HG03039 (cell line): ENCODE results near the gene SNAP23.

Experiments
- ATAC-seq: cut with Tn5 transposase; IDR thresholded peaks from one replicate; pipeline ENCODE4 v1.9.1; 2021; ENCODE audit warnings: mild to moderate bottlenecking, moderate library complexity; ENCODE audit not compliant: unreplicated experiment

The SNAP23 gene

DNA sequence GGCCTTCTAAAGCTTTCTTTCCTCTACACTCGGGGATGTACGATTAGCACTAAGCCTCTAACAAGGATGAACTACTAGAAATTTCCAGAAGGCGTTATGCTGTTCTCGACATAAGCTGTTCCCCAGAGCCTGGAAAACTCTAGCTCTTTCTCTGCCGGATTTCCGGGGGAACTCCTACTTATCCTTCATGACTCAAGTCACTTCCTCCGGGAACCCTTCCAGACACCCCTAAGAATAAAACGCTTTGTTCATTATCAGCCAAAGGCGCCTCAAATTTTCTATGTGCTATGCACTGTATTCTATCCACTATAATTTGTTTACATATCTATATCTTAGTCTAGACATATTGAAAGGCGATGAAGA lies 455 bp upstream of the SNAP23 start:
- ATAC-seq, result no peak

DNA sequence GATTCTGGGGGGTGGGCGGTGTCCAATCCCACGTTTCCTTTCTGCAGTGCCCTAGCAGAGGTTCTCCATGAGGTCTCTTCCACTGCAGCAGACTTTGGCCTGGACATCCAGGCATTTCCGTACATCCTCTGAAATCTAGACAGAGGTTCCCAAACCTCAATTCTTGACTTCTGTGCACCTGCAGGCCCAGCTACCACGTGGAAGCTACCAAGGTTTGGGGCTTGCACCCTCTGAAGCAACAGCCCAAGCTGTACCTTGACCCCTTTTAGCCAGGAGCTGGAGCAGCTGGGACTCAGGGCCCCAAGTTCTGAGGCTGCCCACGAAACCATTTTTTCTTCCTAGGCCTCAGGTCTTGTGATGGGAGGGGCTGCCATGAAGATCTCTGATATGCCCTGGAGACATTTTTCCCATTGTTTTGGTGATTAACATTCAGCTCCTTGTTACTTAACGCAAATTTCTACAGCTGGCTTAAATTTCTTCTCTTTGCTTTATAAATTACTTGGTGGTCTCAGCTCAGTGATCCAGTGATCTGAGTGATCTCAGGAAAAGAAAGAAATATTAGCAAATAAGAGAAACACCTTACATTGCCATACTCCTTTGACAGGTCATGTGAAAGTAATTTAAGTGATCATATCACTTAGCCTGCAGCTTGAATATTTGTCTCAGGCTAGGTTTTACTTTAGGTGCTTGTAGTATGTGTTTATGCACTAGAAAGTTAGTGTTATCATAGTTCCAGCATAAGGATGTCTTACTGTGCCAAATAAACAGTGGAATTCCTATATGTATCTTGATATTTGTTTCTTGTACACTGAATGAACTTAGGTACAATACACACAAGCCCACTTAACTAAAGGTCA lies 3.0 kb downstream of the SNAP23 start:
- ATAC-seq, result no peak

DNA sequence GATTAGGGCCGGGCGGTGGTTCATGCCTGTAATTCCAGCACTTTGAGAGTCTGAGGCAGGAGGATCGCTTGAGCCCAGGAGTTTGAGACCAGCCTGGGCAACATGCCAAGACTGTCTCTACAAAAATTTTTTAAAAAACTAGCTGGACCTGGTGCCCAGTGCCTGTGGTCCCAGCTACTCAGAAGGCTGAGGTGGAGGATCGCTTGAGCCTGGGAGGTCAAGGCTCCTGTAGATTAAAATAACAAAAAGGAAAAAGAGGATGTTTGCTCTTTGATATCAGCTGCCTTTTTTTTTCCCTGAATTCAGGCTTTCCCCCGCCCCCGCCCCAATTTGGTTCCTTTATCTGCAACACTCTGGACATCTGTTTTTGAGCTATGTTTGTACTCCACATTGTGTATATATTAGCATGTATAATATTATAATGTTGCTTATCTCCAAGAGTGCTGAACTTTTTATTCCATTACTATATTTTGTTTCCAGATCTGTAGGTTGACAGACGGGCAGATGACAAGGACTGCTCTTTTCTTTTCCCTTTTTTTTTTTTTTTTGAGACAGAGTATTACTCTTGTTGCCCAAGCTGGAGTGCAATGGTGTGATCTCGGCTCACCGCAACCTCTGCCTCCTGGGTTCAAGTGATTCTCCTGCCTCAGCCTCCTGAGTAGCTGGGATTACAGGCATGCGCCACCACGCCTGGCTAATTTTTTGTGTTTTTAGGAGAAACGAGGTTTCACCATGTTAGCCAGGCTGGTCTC lies 4.6 kb downstream of the SNAP23 start:
- no peak for ATAC-seq

GRCh38 chr15:42502477-42502876 lies 7.0 kb downstream of the SNAP23 start:
- no peak for ATAC-seq

- ATAC-seq, result no peak
Observed at GRCh38 chr15:42503825-42504224, 8.4 kb downstream of the SNAP23 start.

DNA sequence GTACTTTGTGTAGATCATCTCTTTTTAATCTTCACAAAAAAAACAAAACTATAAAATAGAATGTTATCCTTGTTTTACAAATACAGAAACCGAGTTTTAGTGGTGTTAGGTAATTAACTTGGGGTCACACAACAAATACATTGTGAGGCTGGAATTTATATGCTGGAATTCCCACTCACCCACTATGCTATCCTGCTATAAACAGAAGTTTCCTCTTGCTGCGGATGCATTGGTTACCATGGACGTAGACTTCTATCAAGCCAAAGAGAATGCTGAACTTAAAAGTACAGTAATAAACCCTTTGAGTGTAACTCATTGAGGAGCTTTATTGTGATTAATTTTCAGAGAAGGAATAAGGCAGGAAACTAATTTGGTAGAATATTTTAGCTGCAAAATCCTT lies 9.2 kb downstream of the SNAP23 start:
- ATAC-seq, result no peak

DNA sequence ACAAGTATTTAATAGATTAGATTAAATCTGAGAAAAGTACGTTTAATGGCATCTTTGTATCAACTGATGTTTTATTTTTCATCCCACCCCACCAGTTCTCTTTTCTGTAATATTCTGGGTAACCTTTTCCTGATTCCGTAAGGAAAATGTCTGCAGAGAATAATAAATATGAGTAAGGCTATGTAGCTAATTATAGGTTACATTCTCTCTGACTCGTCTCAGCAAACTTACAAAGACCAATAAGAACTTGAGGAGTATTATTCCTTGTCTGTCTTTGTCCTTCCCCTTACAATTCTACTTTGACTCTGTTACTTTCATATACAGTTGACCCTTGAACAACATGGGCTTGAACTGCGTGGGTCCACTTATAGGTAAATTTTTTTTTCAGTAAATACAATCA lies 12.1 kb downstream of the SNAP23 start:
- no peak for ATAC-seq

DNA sequence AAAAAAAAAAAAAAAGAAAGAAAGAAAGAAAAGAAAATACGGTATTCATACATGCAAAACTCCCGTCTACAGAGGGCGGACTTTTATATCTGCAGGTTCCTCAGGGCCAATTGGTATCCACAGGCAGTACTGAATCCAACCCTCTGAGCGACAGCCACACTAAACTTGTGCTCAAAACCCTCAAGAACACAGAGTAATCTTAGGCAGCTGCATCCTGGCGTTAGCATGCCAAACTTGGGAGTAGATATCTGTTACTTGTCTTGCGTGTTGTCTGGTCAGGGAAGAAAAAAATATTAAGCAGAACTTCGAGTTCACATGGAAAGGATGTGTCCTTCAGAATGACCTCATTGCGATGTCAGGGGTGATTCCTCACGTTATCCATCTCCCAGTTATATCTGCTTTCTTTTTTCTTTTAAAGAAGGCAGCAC lies 12.8 kb downstream of the SNAP23 start:
- no peak for ATAC-seq

DNA sequence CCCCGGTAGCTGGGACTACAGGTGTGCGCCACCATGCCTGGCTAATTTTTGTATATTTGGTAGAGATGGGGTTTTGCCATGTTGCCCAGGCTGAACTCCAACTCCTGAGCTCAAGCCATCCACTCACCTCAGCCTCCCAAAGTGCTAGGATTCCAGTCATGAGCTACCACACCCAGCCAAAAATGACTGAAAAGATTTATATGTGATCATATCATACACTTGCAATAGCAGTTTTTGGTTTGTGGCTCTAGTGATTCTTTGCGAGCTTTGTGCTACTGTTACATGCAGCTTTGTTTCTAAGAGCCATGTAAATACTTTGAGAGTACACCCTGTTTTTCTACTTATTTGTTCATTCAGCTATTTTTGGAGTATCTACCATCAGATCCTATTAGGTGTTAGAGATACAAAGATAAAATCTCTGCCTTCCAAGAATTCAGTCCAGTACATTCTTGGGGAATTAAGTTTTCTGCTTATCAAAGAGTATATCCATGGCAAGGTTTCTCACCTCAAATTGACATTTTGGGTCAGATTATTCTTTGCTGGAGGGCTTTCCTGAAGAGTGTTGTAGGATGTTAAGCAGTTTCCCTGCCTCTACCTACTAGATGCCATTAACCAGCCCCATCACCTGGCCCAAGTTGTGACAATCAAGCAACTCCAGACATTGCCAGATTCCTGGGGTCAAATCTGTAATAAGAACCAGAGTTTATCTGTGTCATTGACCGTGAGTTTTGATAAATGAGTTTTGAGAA lies 15.0 kb downstream of the SNAP23 start:
- no peak for ATAC-seq

GRCh38 chr15:42511007-42511391 lies 15.6 kb downstream of the SNAP23 start:
- ATAC-seq, result no peak

DNA sequence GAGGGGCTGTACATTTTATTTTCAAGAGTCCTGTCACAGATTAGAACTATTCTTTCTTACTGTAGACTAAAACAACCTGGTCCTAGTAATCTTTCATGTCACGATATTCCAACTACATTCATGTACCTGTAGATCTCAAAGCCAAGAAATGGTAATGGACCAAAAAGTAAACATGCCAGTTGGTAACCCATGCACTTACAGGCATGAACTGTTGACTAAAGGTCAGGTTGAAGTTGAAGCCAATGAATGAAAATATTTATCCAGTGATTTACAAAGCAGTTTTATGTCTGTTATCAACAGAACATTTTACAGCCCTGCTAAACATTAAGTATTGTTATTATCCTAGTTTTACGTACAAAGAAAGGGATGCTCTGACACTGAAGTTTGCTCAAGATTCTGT lies 27.9 kb downstream of the SNAP23 start:
- no peak for ATAC-seq

DNA sequence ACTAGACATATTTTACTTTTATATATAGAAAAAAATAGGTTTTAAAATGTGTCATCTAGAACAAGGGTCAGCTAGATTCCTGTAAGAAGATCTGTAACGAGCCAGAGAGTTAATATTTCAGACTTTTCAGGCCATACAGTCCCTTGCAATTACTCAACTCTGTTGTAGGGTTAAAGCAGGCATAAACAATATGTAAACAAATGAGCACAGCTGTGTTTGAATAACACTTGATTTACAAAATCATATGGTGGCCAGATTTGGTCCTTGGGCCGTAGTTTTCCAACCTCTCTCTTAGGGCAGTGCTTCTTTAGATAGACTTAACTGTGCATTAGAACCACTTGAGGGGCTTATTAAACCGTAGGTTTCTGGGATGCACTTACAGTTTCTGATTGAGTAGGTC lies 33.5 kb downstream of the SNAP23 start:
- ATAC-seq, result no peak

DNA sequence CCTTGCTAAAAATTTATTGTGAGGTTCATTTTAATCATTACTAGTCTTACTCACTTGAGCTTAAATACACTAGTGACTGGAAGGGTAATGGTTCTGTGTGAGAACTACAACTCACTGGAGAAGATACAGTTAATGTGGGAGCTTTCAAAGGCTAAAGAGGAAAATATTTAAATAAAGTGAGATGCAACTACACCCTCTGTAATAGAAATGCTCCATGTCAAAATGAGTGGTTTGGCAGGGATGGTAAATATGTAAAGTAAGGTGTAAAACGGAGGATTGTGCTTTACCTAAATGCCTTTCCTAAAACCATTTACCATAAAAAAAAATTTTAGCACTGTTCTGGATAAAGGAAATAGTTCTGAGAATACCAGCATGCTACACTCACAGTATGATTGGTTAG lies 37.8 kb downstream of the SNAP23 start:
- no peak for ATAC-seq

DNA sequence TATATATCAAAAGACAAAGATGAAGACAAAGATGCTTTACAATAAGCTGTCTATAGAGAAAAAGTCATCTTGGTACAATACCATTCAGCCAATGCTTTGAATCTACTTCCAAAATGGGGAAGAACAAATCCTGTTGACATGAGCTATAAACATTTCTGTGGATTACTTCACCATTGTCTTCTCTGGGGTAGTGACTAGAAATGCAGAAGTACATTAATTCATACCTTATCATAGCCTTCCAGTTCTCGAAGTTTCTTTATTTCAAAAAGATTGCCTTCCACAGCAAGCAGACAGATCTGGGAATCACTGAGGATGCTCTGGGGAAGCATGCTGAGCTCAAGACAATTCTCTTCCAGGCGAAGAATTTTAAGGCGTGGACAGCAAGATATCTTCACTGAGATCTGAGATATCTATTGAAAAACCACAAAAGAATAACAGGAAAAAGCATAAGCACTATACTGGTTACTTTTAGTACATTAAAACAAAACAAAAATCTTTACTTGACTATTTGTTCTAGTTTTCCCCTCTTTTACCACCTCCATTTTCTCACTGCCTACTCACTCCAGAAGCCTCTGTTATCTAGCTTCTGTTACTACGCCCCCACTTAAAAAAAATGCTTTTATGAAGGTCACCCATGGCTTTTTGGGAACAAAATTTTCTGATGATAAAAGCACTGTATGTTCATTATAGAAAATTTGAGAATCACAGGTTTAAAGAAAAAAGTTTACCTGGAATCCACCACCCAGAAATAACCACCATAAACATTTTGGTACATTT lies 49.6 kb downstream of the SNAP23 start:
- ATAC-seq, result no peak

DNA sequence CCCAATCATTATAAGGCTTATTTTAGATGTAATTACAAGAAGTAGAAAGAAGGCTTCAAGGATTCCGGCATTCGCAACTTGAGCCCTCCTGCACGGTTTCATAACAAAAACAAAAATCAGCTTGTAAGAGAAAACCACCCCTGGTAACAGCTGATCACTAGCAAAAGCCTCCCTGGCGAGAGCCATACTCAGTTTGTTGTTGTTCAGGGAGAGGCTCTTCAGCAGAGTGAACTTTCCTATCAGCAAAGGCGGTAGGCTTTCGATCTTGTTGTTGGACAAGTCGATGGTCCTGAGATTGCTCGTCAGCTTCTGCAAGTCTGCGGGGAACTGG lies 52.4 kb downstream of the SNAP23 start:
- ATAC-seq, result no peak

- ATAC-seq, result peak; percentile 85
Observed at GRCh38 chr15:42548249-42549031, 53.0 kb downstream of the SNAP23 start, which contains the start of the genes HAUS2 and LRRC57. TSS of gene HAUS2 (plus strand) at chr15:42548838. CDS start at chr15:42548873, 35 bp downstream. TSS of gene LRRC57 (minus strand) at chr15:42548793. CDS start at chr15:42548434, 359 bp downstream.

- no peak for ATAC-seq
Observed at GRCh38 chr15:42549032-42549491, 53.6 kb downstream of the SNAP23 start.

DNA sequence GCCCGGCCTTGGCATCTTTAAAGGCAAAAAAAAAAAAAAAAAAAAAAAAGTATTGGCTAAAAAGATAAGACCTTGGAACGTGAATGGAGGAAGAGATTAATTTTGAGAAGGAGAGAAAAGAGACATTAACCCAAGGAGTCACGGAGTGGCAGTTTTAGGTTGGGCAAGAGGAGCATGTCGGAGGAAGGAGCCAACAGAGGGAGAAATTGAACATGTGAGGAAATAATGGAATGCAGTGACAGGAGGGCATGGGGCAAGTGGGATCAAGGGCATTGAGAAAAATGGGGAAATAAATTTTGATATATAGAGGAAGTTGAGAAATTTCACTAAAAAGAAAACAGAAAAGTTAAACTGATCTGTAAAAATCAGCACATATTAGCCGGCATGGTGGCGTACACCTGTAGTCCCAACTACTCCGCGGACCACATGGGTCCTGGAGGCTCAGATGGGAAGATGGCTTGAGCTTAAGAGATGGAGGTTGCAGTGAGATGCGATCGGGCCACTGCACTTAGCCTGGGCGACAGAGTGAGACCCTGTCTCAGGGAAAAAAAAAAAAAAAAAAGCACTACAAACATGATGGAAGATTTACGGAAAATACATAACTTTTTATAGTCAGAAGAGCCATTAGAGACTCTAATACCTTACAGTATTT lies 54.4 kb downstream of the SNAP23 start:
- no peak for ATAC-seq

DNA sequence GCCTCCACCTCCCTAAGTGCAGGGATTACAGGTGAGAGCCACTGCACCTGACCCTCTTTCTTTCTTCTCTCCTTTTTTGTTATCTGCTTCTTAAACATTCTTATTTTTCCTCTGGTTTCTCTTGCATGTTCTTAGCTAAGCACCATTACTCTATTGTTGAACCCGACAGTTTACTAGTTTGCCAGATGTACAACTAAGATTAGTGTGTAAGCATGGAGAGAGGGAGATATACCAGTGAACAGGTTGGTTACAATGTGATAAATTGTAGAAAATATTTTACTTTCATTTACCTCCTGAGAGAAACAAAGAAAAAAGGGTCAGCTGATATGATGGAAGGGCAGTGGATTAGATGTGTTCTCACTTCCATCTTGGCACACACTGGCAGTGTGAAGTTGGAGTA lies 58.1 kb downstream of the SNAP23 start:
- ATAC-seq, result no peak
